HG03097 (cell line): ENCODE data around the gene COPZ1.

Experiments
- ATAC-seq: cut with Tn5 transposase; IDR thresholded peaks from one replicate; pipeline ENCODE4 v1.9.1; 2021; ENCODE audit not compliant: unreplicated experiment, low FRiP score

COPZ1 gene

DNA sequence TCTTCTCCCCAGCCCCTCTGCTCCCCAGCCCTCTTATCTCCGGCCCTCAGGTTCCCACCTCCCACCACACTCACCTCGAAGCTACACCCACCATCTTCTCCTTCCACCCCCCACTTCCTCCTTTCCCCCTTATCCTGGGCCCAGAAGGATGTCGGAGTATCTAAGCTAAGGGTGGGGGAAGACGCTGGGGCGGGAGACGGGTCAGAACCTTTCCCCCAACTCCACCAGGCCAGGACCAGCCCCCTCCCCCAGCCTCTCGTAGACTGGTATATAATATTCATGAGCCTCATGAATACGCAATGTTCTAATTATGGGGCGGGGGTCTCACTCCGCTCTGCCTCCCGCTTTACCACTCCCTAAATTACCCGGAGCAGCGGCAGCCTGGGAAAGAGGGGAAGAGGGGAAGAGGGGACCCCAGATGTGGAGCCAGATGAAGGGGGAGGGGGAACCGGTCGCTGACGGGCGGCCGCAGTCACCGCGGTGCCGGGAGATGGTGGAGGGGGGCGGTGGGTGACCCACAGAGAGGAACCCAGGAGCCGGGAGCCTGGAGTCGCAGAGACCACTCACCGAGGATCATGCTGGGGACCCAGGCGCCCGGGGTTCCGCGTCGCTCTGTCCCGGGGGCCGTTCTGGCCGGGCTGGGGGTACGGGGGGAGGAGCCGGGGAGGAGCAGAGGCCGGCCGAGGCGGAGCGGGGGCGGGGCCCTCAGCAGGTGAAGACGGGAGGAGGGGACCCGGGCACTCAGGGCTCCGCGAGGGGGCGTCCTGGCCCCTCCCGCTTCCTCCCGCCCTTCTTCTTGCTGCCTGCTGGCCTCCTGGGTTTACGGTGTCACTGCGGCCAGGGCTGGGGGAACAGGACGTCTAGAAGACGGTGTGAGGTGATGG is 66.0 kb downstream of the COPZ1 start:
- no peak for ATAC-seq

- ATAC-seq = no peak
Observed at GRCh38 chr12:54392485-54393206, 67.7 kb downstream of the COPZ1 start.

- no peak for ATAC-seq
Observed at GRCh38 chr12:54393207-54393609, 68.3 kb downstream of the COPZ1 start.

- no peak for ATAC-seq
Observed at GRCh38 chr12:54393743-54394142, 68.8 kb downstream of the COPZ1 start.

DNA sequence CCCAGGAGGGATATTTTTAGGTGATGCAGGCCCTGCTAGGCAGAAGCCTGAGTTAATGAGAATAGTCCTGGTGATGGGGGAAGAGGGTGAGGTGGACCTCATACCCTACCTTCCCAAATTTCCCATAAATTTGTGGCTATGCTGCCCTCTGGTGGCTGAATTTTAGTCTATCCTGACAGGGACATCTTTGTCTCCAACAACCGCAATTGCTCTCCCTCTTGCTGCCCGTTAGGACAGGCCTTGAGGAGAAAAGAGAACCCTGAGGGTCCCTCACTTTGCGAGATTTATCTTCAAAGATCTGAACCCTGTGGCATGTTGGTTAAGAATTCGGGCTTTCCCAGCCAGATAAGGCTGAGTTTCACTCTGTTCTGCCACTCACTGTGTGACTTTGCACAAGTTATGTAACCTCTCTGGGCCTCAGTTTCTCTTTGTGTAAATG is 69.4 kb downstream of the COPZ1 start:
- no peak for ATAC-seq

DNA sequence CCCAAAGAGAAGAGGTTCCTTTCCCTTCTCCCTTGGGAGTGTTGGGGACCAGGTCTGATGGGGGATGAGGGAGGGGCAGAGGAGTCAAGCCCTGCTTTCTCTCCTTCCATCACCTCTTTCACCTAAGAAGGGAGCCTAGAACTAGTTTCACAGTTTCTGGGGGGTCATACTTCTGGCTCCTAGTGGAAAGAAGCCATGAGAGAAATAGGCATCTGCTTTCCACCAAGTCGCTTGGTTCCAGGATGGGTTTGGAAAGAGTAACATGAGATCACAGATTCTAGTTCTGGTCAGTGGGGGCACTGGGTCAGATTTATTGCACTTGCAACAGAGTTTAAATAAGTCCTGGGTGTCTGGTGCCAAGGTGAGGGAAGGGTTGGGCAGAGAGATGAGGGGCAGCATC is 70.1 kb downstream of the COPZ1 start:
- ATAC-seq = no peak

DNA sequence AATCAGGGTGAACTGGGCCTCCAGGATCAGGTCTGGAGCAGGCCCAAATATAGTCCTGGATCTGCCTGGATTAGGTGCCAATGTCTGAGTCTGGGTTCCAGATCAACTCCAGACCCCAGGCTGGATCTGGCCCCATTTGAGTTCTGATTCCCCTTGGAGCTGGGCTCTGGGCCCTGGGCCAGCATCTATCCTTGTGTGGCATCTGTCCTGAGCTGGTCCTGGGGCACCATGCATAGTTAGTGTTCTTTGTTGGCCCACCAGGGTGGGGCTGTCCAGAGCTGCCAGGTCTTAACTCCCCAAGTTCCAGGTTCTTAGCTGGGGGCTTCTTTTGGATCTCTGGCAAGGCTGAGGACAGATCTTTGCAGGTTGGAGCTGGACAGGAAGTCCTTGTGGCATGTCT is 70.6 kb downstream of the COPZ1 start:
- no peak for ATAC-seq

DNA sequence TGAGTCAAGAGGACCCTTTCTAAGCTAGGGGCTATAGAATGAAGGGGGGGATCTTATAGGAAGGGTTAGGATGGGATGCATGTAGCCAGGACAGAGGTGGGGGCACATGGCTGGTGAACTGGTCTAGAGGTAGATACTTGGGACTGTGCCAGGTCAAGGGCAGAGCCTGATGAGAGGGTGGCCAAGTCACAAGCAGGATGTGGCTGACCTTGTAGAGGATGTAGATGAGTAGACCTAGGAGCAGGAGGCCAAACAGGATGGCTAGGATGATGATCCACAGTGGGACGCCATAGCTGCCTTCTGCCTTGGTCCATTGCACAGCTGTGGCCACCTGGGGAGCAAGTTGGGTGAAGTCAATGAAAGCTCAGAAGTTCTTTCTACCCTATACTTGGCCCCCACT is 72.2 kb downstream of the COPZ1 start:
- ATAC-seq = no peak

DNA sequence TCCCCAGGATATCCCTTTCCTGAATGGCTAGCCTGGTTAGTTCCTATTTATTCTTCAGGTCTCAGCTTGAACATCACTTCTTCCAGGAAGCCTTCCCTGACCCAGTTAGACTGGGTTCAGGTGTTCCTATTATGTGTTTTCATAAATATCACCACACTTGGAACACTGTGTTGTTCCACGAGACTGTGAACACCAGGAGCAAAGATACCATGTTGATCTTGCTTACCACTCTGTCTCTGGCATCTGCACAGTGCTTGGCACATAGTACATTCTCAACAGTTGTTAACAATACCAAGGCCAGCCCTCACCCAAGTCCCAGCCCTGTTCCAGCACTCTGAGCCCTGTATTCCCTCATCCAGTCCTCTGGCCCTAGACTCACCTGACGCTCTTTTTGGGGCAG is 73.3 kb downstream of the COPZ1 start:
- ATAC-seq = no peak

- ATAC-seq = no peak
Observed at GRCh38 chr12:54398995-54399793, 74.3 kb downstream of the COPZ1 start.

DNA sequence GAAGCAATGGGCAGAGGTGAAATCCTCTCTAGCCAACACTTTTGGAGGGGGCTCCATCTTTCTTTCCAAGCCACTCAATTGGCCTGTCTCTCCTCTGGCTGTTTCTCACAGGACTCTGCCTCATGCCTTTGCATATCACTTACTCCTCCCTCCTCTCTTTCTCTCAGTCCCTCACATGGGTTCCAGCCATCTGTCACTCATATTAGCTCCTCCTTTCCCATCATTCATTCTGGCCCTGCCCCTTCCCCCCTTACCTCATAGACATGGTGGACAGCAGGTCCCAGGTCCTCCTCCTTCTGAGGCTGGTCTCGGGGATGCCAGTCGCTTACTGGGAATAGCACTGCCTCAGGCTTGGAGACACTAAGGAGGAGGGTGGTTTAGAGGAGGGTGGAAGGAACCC is 76.2 kb downstream of the COPZ1 start:
- no peak for ATAC-seq
